ENCODE results near the gene CDC42BPB.

Gene CDC42BPB

GRCh38 chr14:103015426-103015825 is 41.9 kb downstream of the CDC42BPB start:
- peak; percentile 54 for DNase-seq

- peak; percentile 90 for DNase-seq
Observed at GRCh38 chr14:103014466-103015228, 42.7 kb downstream of the CDC42BPB start.

GRCh38 chr14:103013028-103013427 is 44.3 kb downstream of the CDC42BPB start:
- no peak for DNase-seq

GRCh38 chr14:103009559-103009958 is 47.8 kb downstream of the CDC42BPB start:
- DNase-seq: no peak

DNA sequence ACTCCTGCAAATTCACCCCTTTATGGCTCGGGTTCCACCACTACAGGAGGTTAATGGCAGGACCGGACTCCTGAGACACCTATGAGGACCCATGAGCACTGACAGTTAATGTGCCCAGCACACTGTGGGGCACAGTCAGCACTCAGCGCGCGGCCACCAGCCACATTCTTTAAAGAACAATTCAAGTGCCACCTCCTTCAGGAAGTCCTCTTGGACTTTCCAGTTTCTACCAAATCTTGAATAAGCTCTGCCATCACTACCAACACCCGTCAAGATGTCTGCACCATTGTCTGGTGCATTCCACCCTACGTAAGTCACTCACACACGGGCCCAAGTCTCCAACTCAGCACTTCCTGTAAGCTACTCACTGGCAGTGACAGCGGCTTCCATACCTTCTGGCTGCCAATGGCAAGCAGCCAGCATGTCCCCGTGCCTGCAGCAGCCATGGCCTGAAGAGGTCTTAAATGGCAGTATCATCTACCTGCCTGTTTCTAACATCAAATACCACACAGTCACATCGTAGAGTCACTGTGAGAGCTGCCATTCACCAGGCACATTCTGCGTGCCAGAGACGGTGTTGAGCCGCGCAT is 48.5 kb downstream of the CDC42BPB start:
- no peak for DNase-seq

DNA sequence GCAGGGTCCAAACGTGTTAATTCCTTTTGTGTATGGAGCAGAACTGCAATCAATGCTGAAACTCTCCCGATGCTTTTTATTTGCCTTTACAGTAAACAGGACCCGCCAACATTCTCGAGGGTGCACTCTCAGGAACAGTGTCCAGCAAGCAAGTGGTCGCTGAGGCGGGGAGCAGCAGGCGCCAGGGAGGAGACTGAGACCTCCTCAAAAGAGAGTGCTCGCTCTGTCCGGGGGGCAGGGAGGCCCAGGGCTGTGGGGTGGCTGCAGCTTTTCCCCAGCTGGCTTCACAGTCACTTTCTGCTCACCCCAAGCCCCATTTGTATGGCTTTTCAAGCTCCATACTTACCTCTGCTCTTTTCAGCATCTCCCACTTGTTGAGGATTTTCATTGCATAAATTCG is 49.2 kb downstream of the CDC42BPB start:
- DNase-seq: no peak

DNA sequence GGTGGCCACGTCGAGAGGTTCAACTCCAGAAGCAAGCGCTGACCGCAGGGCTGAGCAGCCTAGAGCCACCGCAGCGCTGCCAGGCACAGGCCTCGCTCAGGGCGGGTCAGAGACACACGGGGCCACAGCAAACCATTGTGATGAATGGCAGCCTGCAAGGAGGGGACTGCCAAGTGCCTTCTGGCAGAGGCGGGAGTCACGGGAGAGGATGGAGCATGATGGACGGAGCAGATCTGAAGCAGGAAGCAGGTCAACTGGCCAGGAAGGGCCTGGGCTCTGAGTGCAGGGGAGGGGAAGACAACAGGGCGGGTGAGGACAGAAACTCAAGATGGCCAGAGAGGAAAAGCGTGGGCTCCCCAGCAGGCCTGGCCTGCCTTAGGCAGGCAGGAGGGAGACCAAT is 49.8 kb downstream of the CDC42BPB start:
- DNase-seq: no peak

DNA sequence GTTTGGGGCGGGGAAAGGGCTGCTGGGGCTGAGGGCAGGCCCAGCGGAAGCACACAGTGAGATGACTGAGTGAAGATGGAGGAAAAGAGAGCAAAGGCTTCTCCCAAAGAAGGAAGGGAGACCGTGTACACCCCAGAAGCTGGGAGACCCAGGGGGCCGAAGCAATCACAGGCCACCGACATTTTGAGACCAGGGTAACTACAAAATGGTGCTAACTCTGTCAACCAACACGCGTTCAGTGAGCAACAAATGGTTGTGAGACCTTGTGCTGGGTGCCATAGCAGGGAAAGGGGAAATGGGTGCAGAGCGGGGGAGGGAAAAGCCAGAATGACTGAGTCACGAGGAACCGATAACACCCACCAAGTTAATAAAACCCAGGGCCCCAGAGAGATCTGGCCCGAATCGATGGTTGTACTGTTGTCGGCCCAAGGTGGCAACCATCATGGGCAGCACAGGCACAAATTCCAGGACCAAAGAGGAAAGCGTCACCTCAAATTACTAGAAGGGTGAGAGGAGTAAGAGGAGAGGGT is 50.3 kb downstream of the CDC42BPB start:
- DNase-seq: no peak

- no peak for DNase-seq
Observed at GRCh38 chr14:103006106-103006505, 51.2 kb downstream of the CDC42BPB start.

DNA sequence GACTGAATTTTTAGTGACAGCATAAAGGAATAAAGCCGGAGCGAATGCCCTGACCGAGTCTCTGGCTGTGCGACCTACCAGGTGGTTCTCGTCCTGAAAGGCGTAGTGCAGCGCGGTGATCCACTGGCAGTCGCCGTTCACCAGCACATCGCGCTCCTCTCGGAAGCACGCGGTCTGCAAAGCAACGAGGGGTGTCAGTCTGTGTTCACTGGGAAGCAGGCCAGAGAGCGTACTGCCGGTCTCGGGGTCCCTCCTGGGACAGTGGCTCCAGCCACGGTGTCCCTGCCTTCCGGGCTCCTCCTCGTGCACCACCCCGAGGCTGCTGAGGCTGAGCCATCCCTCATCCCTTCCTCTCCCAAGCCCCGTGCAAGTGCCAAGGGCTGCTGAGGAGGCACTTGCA is 53.5 kb downstream of the CDC42BPB start:
- no peak for DNase-seq

DNA sequence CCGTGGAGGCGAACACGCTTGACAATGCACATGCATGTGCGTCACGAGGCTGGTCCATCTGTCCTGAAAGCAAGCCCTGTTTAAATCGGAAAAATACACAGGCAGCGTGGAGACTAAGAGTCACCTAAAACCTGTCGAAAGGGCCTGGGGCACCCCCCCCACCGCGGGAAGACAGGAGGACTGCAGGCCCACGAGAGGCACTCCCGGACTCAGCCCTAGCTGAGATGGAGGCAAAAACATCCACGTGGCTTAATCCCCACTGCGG is 54.1 kb downstream of the CDC42BPB start:
- no peak for DNase-seq

DNA sequence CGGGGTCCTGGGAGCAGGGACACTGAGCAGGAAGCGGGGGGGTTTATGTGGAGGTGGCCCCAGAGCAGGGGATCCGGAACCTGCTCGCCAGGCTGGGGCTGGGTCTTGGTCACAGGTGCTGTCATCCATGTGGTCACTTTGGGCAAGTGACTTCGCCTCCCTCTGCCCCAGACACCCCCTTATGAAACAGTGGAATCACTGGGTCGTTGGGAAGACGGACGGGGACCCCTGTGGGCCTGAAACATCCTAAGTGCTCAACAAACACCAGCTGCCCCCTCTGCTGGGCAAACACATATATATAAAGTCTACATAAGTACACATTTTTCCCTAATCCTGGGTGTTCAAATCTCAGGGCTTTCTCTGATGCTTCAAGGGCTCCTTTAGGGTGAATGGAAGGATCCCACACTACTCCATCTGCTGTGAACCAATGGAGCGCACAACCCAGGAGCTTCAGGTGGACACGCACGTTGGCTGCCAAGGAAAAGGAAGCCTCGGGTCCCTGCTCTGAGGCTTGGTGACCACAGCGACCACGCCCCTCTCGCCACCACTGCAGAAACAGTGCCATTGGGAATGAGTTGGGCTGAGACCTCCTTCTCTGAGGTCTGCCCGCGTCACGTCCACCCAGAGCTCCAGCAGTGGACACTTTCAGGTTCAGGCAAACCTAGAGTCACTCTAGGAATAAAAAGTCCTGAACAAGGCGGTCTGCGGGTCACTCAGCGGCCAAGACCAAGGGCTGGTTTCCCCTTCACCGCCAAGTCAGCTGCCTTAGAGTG is 54.6 kb downstream of the CDC42BPB start:
- no peak for DNase-seq

GRCh38 chr14:103001651-103002396 is 55.5 kb downstream of the CDC42BPB start:
- no peak for DNase-seq

GRCh38 chr14:103001226-103001625 is 56.1 kb downstream of the CDC42BPB start:
- DNase-seq: no peak

GRCh38 chr14:103000291-103000921 is 56.9 kb downstream of the CDC42BPB start:
- DNase-seq: no peak

- no peak for DNase-seq
Observed at GRCh38 chr14:102999227-102999895, 58.0 kb downstream of the CDC42BPB start.

- no peak for DNase-seq
Observed at GRCh38 chr14:102998393-102998792, 59.0 kb downstream of the CDC42BPB start.

DNA sequence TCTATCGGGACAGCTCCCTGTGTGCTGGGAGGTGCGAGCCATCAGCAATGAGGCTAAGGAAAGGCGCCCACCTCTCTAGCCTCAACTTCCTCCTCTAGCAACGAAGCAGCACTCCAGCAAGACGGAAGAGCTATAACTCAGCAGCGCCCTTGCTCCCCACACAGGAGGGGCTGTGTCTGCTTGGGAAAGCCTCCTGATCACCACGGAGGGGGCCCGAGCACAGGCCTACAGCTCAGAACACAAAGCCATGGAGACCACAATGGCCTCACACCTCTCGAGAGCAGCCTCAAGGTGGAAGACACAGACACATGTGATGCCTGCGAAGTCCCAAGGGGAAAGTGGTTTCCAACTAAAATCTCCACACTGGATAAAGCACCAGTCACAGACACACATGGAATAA is 60.4 kb downstream of the CDC42BPB start:
- DNase-seq: no peak

- DNase-seq: no peak
Observed at GRCh38 chr14:102994689-102995088, 62.7 kb downstream of the CDC42BPB start.

DNA sequence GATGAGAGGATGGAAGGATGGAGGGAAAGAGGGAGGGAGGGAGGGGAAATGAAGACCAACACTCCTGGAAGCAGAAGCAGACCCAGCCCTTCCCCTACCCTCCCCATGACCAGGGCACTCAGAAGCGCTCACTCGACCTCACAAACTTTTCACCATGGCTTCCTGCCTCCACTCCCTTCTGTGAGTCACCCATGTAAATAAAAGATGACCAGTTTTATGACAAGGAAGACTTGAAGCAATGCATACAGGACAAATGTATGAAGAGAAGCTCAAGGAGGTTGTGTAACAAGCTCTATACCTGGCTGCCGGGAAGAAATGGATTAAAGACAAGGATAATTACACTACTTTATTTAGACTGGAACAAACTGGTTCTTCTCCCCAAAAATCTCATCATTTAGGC is 63.8 kb downstream of the CDC42BPB start:
- DNase-seq: no peak

DNA sequence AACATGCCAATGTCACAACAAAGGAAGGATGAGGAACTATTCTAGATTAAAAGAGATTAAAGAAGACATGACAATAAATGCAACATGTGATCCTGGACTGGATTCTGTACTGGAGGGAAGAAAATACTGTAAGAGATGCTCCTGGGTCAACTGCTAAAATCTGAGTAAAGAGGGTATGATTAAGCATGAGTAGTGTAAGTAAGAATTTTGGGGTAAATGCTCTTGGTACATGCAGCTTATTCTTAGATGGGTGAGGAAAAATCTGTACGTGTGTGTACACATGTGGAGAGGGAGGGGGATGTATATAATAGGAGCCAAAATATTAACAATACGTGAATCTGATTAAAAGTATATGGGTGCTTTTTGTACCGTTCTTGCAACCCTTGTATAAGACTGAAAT is 66.0 kb downstream of the CDC42BPB start:
- no peak for DNase-seq

DNA sequence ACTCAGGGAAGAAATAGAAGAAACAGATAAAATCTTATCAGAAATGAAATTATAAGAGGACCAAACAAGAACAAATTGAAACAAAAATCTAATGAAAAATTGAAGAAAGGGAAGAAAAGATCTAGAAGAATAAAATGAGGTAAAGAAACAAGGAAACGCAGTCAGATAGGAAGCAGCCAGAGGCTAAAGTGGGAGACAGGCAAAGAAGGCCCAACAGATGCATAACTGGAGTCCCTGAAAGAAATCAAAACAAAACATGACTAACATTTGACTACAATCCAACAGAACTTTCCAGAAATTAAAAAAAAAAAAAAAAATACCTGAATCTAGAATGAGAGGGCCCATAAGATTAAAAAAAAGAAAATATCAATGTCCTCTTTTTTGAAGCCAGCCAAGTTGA is 69.3 kb downstream of the CDC42BPB start:
- no peak for DNase-seq
